H1 (cell line): Measurements from ENCODE around the gene PCDHA1. TPM values are rescaled to one million over a fixed set of nuclear protein-coding genes. Genes with fewer than 3 reads are reported as not detected.

Experiments
- CTCF ChIA-PET: fragments of 300-600 bp; sonication (Branson Sonifier 250); formaldehyde crosslinking; loops from one replicate; lab custom pipeline; 2021; ENCODE audit not compliant: partially characterized antibody; lab: Charles Lee
- POLR2A ChIA-PET: fragments of 300-600 bp; sonication (Branson Sonifier 250); formaldehyde crosslinking; loops from one replicate; lab custom pipeline; 2021; ENCODE audit warnings: inconsistent platforms; ENCODE audit not compliant: partially characterized antibody; lab: Charles Lee
- DNase-seq, 2 experiments: peaks; one replicate each; pipeline versions ENCODE4 v3.0.0 to v3.0.0-alpha.2; 2010 to 2022; ENCODE audit warnings: low spot score in 2 of 2, low read depth in 1 of 2, mixed read lengths in 1 of 2
- FAIRE-seq: peaks from 2 replicates; lab custom pipeline; 2011; peaks lifted over from hg19 to GRCh38; lab: Jason Lieb, UNC
- H2AFZ ChIP-seq: 2 replicates; pipeline ENCODE4 v1.8.1; 2012; ENCODE audit warnings: low read length, inconsistent platforms
- H2AK5ac ChIP-seq: 2 replicates; pipeline ENCODE4 v1.6.1; 2013; ENCODE audit warnings: low read depth, low read length
- H2BK120ac ChIP-seq: replicated peaks from 2 replicates; pipeline ENCODE3; 2013; ENCODE audit warnings: low read depth, low read length, inconsistent platforms
- H2BK12ac ChIP-seq: 2 replicates; pipeline ENCODE4 v1.6.1; 2013; ENCODE audit warnings: low read depth, low read length
- H2BK15ac ChIP-seq: 2 replicates; pipeline ENCODE4 v1.6.1; 2013; ENCODE audit warnings: low read length
- H2BK20ac ChIP-seq: 2 replicates; pipeline ENCODE4 v1.6.1; 2013; ENCODE audit warnings: low read length
- H2BK5ac ChIP-seq: 2 replicates; pipeline ENCODE4 v1.6.1; 2013; ENCODE audit warnings: low read depth, low read length
- H3K14ac ChIP-seq: 2 replicates; pipeline ENCODE4 v1.6.1; 2013; ENCODE audit warnings: inconsistent platforms; ENCODE audit not compliant: insufficient read length
- H3K18ac ChIP-seq: 2 replicates; pipeline ENCODE4 v1.6.1; 2013; ENCODE audit warnings: low read length; ENCODE audit errors: extremely low read depth
- H3K23ac ChIP-seq: 2 replicates; pipeline ENCODE4 v1.6.1; 2013; ENCODE audit warnings: inconsistent platforms; ENCODE audit not compliant: insufficient read length
- H3K23me2 ChIP-seq: 2 replicates; pipeline ENCODE4 v1.6.1; 2013; ENCODE audit warnings: low read depth, low read length
- H3K27ac ChIP-seq: 2 replicates; pipeline ENCODE4 v1.6.1; 2011; ENCODE audit warnings: low read depth, low read length, inconsistent platforms
- H3K27me3 ChIP-seq, 4 experiments: replicated peaks in 1 of 4; 1 replicate in 1 of 4; 2 replicates in 3 of 4; pipeline versions ENCODE4 v1.6.1 to v1.8.1; 2011 to 2013; ENCODE audit warnings: low read length in 3 of 4, mild to moderate bottlenecking in 3 of 4, inconsistent platforms in 2 of 4, mixed read lengths in 2 of 4, moderate library complexity in 1 of 4; ENCODE audit not compliant: control insufficient read depth in 3 of 4, insufficient read depth in 3 of 4; ENCODE audit errors: extremely low read depth in 1 of 4
- H3K36me3 ChIP-seq, 4 experiments: 2 replicates each; pipeline versions ENCODE4 v1.6.1 to v1.8.1; 2011 to 2013; ENCODE audit warnings: mild to moderate bottlenecking in 4 of 4, low read length in 3 of 4, moderate library complexity in 2 of 4, control low read depth in 1 of 4, inconsistent platforms in 1 of 4; ENCODE audit not compliant: insufficient read depth in 4 of 4, control insufficient read depth in 2 of 4
- H3K4ac ChIP-seq: replicated peaks from 2 replicates; pipeline ENCODE3; 2013; ENCODE audit warnings: low read length, low read depth, mixed read lengths, inconsistent platforms; ENCODE audit not compliant: insufficient read length
- H3K4me1 ChIP-seq, 4 experiments: replicated peaks in 1 of 4; 1 replicate in 1 of 4; 2 replicates in 3 of 4; pipeline versions ENCODE4 v1.6.1 to v1.8.1; 2011 to 2013; ENCODE audit warnings: low read length in 3 of 4, inconsistent platforms in 2 of 4, mixed read lengths in 1 of 4; ENCODE audit not compliant: insufficient read depth in 4 of 4, control insufficient read depth in 3 of 4
- H3K4me2 ChIP-seq, 2 experiments: 2 replicates each; pipeline versions ENCODE4 v1.6.1 to v1.8.1; 2011 to 2013; ENCODE audit warnings: low read depth in 2 of 2, low read length in 2 of 2, control low read depth in 1 of 2, inconsistent platforms in 1 of 2, mild to moderate bottlenecking in 1 of 2; ENCODE audit not compliant: insufficient read depth in 1 of 2
- H3K4me3 ChIP-seq, 4 experiments: fragments of 200-600, 300-600 bp in 1 of 4; sonication (generic), shearing (Covaris generic), sonication (Bioruptor Twin) in 1 of 4; 2 replicates each; pipeline versions ENCODE4 v1.5.1 to v1.8.1; 2011 to 2016; ENCODE audit warnings: low read length in 4 of 4, low read depth in 3 of 4, control low read depth in 2 of 4, inconsistent platforms in 2 of 4, mild to moderate bottlenecking in 2 of 4, mixed read lengths in 1 of 4, moderate library complexity in 1 of 4; ENCODE audit not compliant: insufficient read depth in 2 of 4; ENCODE audit errors: extremely low read depth in 1 of 4
- H3K56ac ChIP-seq: replicated peaks from 2 replicates; pipeline ENCODE3; 2013; ENCODE audit warnings: low read depth, mild to moderate bottlenecking, mixed read lengths, low read length, inconsistent platforms; ENCODE audit not compliant: insufficient read length
- H3K79me1 ChIP-seq: 2 replicates; pipeline ENCODE4 v1.6.1; 2013; ENCODE audit warnings: low read depth, low read length, control low read depth
- H3K79me2 ChIP-seq, 2 experiments: 2 replicates each; pipeline versions ENCODE4 v1.6.1 to v1.8.1; 2012 to 2013; ENCODE audit warnings: low read length in 2 of 2, mild to moderate bottlenecking in 2 of 2, inconsistent platforms in 1 of 2; ENCODE audit not compliant: insufficient read depth in 2 of 2, control insufficient read depth in 1 of 2
- H3K9ac ChIP-seq, 4 experiments: replicated peaks in 1 of 4; 1 replicate in 1 of 4; 2 replicates in 3 of 4; pipeline versions ENCODE4 v1.6.1 to v1.8.1; 2011 to 2013; ENCODE audit warnings: low read depth in 3 of 4, low read length in 3 of 4, control low read depth in 2 of 4, mild to moderate bottlenecking in 2 of 4, moderate library complexity in 2 of 4, inconsistent platforms in 1 of 4; ENCODE audit errors: extremely low read depth in 1 of 4
- H3K9me3 ChIP-seq, 2 experiments: 2 replicates each; pipeline versions ENCODE4 v1.6.1 to v1.8.1; 2012 to 2013; ENCODE audit warnings: mild to moderate bottlenecking in 2 of 2, moderate library complexity in 2 of 2, control low read depth in 1 of 2, inconsistent platforms in 1 of 2, low read depth in 1 of 2, low read length in 1 of 2, mixed read lengths in 1 of 2; ENCODE audit not compliant: insufficient read depth in 2 of 2
- H4K20me1 ChIP-seq, 2 experiments: replicated peaks in 1 of 2; 2 replicates each; pipeline versions ENCODE3 to v1.8.1; 2011 to 2013; ENCODE audit warnings: inconsistent platforms in 2 of 2, low read length in 2 of 2, mild to moderate bottlenecking in 1 of 2; ENCODE audit not compliant: insufficient read depth in 2 of 2, control insufficient read depth in 1 of 2
- H4K5ac ChIP-seq: 2 replicates; pipeline ENCODE4 v1.6.1; 2013; ENCODE audit warnings: low read length, low read depth, mixed read lengths, inconsistent platforms; ENCODE audit not compliant: insufficient read length
- H4K8ac ChIP-seq: 2 replicates; pipeline ENCODE4 v1.8.0; 2013; ENCODE audit warnings: mild to moderate bottlenecking, moderate library complexity, low read length, inconsistent platforms; ENCODE audit not compliant: insufficient read depth; ENCODE audit errors: extremely low read depth
- H4K91ac ChIP-seq: replicated peaks from 2 replicates; pipeline ENCODE3; 2013; ENCODE audit warnings: low read length, mixed read lengths, inconsistent platforms; ENCODE audit not compliant: insufficient read length
- BCL11A ChIP-seq, 2 experiments: IDR thresholded peaks; one replicate each; pipeline ENCODE4 v1.6.1; 2011; ENCODE audit warnings: low read depth in 2 of 2, low read length in 2 of 2, mild to moderate bottlenecking in 2 of 2
- CBX8 ChIP-seq: fragments of 300-800, 300-1000 bp; sonication (generic); IDR thresholded peaks from 2 replicates; pipeline ENCODE4 v1.7.1; 2016; ENCODE audit warnings: low read depth, low read length, borderline replicate concordance
- CEBPB ChIP-seq: IDR thresholded peaks from 2 replicates; pipeline ENCODE4 v1.6.1; 2012; ENCODE audit warnings: low read depth, low read length
- EP300 ChIP-seq, 2 experiments: IDR thresholded peaks; 1 replicate in 1 of 2; 2 replicates in 1 of 2; pipeline ENCODE4 v1.6.1; 2011 to 2012; ENCODE audit warnings: low read depth in 2 of 2, low read length in 2 of 2, mild to moderate bottlenecking in 2 of 2, borderline replicate concordance in 1 of 2, inconsistent platforms in 1 of 2, moderate library complexity in 1 of 2
- HDAC6 ChIP-seq: IDR thresholded peaks from one replicate; pipeline ENCODE4 v1.7.1; 2012; ENCODE audit warnings: low read depth, mild to moderate bottlenecking, inconsistent platforms, low read length, moderate library complexity
- RAD21 ChIP-seq, 2 experiments: IDR thresholded peaks in 1 of 2; conservative IDR thresholded peaks in 1 of 2; 2 replicates each; pipeline ENCODE4 v1.6.1; 2011; ENCODE audit warnings: low read depth in 2 of 2, low read length in 2 of 2, improper control_type of control experiment in 1 of 2, inconsistent platforms in 1 of 2, mild to moderate bottlenecking in 1 of 2, moderate library complexity in 1 of 2
- RBBP5 ChIP-seq: IDR thresholded peaks from 2 replicates; pipeline ENCODE4 v1.7.1; 2012; ENCODE audit warnings: low read depth, mild to moderate bottlenecking, inconsistent platforms, low read length, moderate library complexity, borderline replicate concordance
- RXRA ChIP-seq: IDR thresholded peaks from 2 replicates; pipeline ENCODE4 v1.6.1; 2011; ENCODE audit warnings: low read depth, mild to moderate bottlenecking, low read length, moderate library complexity; ENCODE audit not compliant: insufficient read depth
- SIRT6 ChIP-seq: IDR thresholded peaks from one replicate; pipeline ENCODE4 v1.7.1; 2012; ENCODE audit warnings: low read length, inconsistent platforms
- SP1 ChIP-seq: IDR thresholded peaks from 2 replicates; pipeline ENCODE4 v1.6.1; 2011; ENCODE audit warnings: low read depth, low read length
- TAF1 ChIP-seq: IDR thresholded peaks from 2 replicates; pipeline ENCODE4 v1.6.1; 2011; ENCODE audit warnings: mild to moderate bottlenecking, low read depth, low read length
- YY1 ChIP-seq: IDR thresholded peaks from 2 replicates; pipeline ENCODE4 v1.6.1; 2011; ENCODE audit warnings: low read depth, mild to moderate bottlenecking, low read length
- WGBS, 2 experiments: shearing (Covaris generic) in 1 of 2; methylation state at CpG; one replicate each; pipeline versions ENCODE4 v1.1.6 to v1.1.7; 2013 to 2015; ENCODE audit warnings: low lambda C conversion rate in 2 of 2, mixed read lengths in 2 of 2, inconsistent platforms in 1 of 2, low coverage in 1 of 2, missing lambda C conversion rate in 1 of 2; ENCODE audit not compliant: insufficient replicate concordance in 2 of 2, insufficient coverage in 1 of 2, insufficient read length in 1 of 2; ENCODE audit errors: extremely low coverage in 1 of 2, missing lambda C conversion rate in 1 of 2; 5-methylcytosine and 5-hydroxymethylcytosine counted together
- polyA plus RNA-seq, 7 experiments: library from polyadenylated mRNA; depleted of rRNA in 3 of 7; stranded (reverse) in 5 of 7; unstranded in 2 of 7; fragments of >200 nt in 5 of 7; fragments of 200-250 nt in 2 of 7; gene quantifications; 1 replicate in 5 of 7; 2 replicates in 1 of 7; 4 replicates in 1 of 7; pipeline versions ENCODE4 v1.2.1 to v1.2.3, GENCODE V29; 2011 to 2013; ENCODE audit warnings: missing spikeins in 2 of 7, mixed read lengths in 2 of 7
- total RNA-seq: library from RNA; stranded (reverse); fragmentation: NEBNext Ultra II Directional; extraction: Animal tissue kit (Norgen Biotek cat#: 25700); gene quantifications from 2 replicates; pipeline ENCODE4 v1.2.1, GENCODE V29; 2021
- TF ChIP-seq, protein P1 (sequence below): IDR thresholded peaks from 2 replicates; pipeline ENCODE4 v1.6.1; 2012; ENCODE audit warnings: inconsistent platforms

Gene PCDHA1
- total and polyA plus RNA-seq, 2 of the 8 experiments (the other 6 are each of a cell fraction or from before 2014, with no cell fraction given): 0.23 to 0.50 TPM

DNA sequence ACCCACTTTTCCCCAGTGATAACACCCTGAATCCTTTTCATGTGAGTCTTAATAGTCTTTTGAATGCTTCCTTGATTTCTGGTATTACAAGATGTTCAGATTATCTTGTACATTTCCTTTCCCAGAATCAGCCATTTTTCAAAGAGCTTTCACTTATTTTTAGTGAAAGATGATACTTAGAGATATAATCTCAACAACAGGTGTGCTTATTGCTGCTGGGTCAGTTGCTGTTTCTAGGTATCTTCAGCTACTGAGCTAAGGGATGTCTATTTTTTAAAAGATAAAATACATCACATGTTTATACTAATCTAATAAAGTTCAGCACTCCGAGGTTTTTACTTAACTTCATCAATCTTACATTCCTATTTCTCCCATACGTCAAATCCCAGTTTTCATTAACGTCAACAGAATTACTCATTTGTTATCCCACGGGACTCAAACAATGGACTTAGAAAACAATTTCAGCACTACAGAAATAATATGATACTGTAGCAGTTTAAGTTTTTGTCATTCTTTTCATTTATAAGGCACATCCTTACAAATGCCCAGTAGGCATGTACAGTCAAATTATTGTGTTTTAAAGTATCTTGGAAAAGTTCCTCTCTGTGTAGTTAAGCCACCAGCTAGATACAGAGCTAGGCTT, 149.1 kb downstream of the PCDHA1 start:
- Histone ChIP-seq H3K23me2 (no peaks in the 10 kb centered on the region), H3K36me3 (no peaks in the 10 kb centered on the region), H4K8ac (no peak overlapping the region), H2BK15ac (no peak overlapping the region), H4K20me1 (no peaks in the 10 kb centered on the region), H3K23ac (no peak overlapping the region), H3K27ac (no peak overlapping the region), H3K4me1 (no peaks in the 10 kb centered on the region), H2AFZ (no peak overlapping the region), H3K18ac (no peak overlapping the region), H2BK120ac (no peak overlapping the region), H3K27me3 (peaks cover 0 to 1% (median 0%) of the 10 kb centered on the region in 4 experiments; a peak in 1 of 7 replicates), H2BK12ac (no peak overlapping the region), H3K14ac (no peak overlapping the region), H4K5ac (no peak overlapping the region), H2AK5ac (no peak overlapping the region), H3K79me1 (no peaks in the 10 kb centered on the region), H2BK5ac (no peak overlapping the region), H2BK20ac (no peak overlapping the region), H3K79me2 (no peaks in the 10 kb centered on the region), H3K9me3 (no peaks in the 10 kb centered on the region), H4K91ac (no peak overlapping the region), H3K56ac (no peak overlapping the region), H3K4me2 (no peak overlapping the region), H3K9ac (no peak overlapping the region), H3K4ac (no peak overlapping the region), H3K4me3 (no peak overlapping the region)
- ChIA-PET CTCF (interaction anchor here (1.0 to 1.9 kb wide), 4 partner anchors 9 to 106 kb away, joined by 3 to 9 read pairs (median 4); partner anchors contain the start of genes PCDHA12 and PCDHAC1), POLR2A (no interaction called here)
- DNase-seq: no peak
- WGBS, 2 experiments: 90 to 100% methylated on average over 3 to 4 of the region's 4 CpGs
- FAIRE-seq: no peak
- TF ChIP-seq RXRA (no peak), TAF1 (no peak), CEBPB (no peak), HDAC6 (no peak), RBBP5 (no peak), CBX8 (no peak), SIRT6 (no peak), RAD21 (IDR thresholded peaks at IDR 0.05 in 1 of 2, conservative IDR thresholded peaks at IDR 0.05 in 1 of 2; ENCODE audit: low read depth in 2 of 2, low read length in 2 of 2) (no peak), BCL11A (IDR thresholded peaks at IDR 0.05; ENCODE audit: low read depth in 2 of 2, low read length in 2 of 2) (no peak), EP300 (IDR thresholded peaks at IDR 0.05; ENCODE audit: borderline replicate concordance in 1 of 2, low read depth in 2 of 2, low read length in 2 of 2) (no peak), YY1 (no peak), SP1 (no peak)
- TF ChIP-seq, protein P1, sequence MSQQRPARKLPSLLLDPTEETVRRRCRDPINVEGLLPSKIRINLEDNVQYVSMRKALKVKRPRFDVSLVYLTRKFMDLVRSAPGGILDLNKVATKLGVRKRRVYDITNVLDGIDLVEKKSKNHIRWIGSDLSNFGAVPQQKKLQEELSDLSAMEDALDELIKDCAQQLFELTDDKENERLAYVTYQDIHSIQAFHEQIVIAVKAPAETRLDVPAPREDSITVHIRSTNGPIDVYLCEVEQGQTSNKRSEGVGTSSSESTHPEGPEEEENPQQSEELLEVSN: no peak
